Colonic mucosa (tissue), 4 donors: ENCODE data around the gene DGKZ. TPM values are rescaled to one million over a fixed set of nuclear protein-coding genes. Genes with fewer than 3 reads are reported as not detected.

Experiments used
- DNase-seq: peaks from one replicate; pipeline ENCODE4 v3.0.0-alpha.2; 2020
- H3K27ac ChIP-seq: fragments of 200-600 bp; one replicate; pipeline ENCODE4 v1.8.0; 2021
- H3K27me3 ChIP-seq: fragments of 200-600 bp; one replicate; pipeline ENCODE4 v1.8.0; 2021
- H3K36me3 ChIP-seq: fragments of 200-600 bp; one replicate; pipeline ENCODE4 v1.8.0; 2021
- H3K4me1 ChIP-seq: fragments of 200-600 bp; one replicate; pipeline ENCODE4 v1.8.0; 2021; ENCODE audit warnings: mild to moderate bottlenecking
- H3K4me3 ChIP-seq: fragments of 200-600 bp; one replicate; pipeline ENCODE4 v1.8.0; 2021
- H3K9ac ChIP-seq, 2 donors: one replicate each; pipeline ENCODE4 v1.7.0; 2013; ENCODE audit warnings: control low read depth in 2 of 2, low read depth in 2 of 2, low read length in 2 of 2
- H3K9me3 ChIP-seq: fragments of 200-600 bp; one replicate; pipeline ENCODE4 v1.8.0; 2021
- CTCF ChIP-seq: fragments of 200-600 bp; IDR thresholded peaks from one replicate; pipeline ENCODE4 v1.8.0; 2022; ENCODE audit warnings: antibody characterized with exemption, mild to moderate bottlenecking
- intact Hi-C: fragments of 100-400 bp; cut with DNase I; formaldehyde crosslinking; loops from one replicate; pipeline ENCODE4 v1.14.1; 2022
- total RNA-seq, 2 donors: library from RNA; stranded (reverse); fragmentation: NEBNext Ultra II Directional in 1 of 2; extraction: Animal tissue kit (Norgen Biotek cat#: 25700) in 1 of 2; gene quantifications; one replicate each; pipeline ENCODE4 v1.2.1, GENCODE V29; 2021
- donor health status: healthy.
- donor health status: DM: no; HTN: no; CAD: no.
- donor health status: DM: no; HTN: no; CAD: no.

Gene DGKZ
- total RNA-seq, 2 donors from 2014 or later = 42.7 to 83.8 TPM

GRCh38 chr11:46330154-46330553 lies 17.1 kb upstream of the DGKZ start:
- intact Hi-C loops = no loop called here
- no peak for DNase-seq
- TF ChIP-seq CTCF = no peak
- no peak overlapping the region for H3K4me3 ChIP-seq
- H3K9me3 ChIP-seq = no peaks in the 10 kb centered on the region
- H3K36me3 ChIP-seq = no peaks in the 10 kb centered on the region
- H3K9ac ChIP-seq = no peak overlapping the region
- peaks cover 31% of the 10 kb centered on the region for H3K27me3 ChIP-seq
- H3K4me1 ChIP-seq = peaks cover 8% of the 10 kb centered on the region
- no peak overlapping the region for H3K27ac ChIP-seq

DNA sequence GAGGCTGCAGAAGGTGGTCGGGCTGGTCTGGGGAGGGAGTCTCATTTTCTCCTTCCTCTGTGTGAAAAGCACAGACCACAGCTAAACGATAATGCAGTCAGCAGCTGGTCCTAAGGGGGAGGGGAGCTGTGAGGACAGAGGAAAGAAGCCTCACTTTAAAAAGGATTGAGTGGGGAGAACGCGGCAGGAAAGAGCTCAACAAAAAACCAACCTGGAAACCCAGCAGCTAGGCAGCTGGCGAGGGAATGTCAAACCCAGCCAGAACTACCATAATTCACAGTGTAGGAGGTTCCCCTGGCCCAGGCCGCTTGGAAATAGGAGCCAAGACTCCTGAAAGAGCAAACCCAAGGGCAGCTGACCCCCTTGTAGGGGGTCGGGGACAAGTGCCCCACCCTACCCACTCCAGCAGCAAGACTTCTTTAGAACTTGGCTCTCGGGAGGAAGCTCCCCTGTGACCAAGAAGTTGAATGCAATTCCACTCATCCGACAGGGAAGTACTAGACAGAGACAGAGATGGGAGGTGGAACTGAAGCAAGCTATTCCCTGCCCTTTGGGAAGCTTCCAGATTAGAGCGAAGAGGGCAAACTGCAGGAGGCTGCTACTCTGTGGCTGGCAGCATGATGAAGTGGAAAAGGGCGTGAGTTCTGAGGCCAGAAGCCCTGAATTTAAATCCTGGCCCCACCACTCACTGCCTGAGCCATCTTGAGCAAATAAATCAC lies 16.5 kb upstream of the DGKZ start:
- peaks cover 31% of the 10 kb centered on the region for H3K27me3 ChIP-seq
- intact Hi-C loops = no loop called here

DNA sequence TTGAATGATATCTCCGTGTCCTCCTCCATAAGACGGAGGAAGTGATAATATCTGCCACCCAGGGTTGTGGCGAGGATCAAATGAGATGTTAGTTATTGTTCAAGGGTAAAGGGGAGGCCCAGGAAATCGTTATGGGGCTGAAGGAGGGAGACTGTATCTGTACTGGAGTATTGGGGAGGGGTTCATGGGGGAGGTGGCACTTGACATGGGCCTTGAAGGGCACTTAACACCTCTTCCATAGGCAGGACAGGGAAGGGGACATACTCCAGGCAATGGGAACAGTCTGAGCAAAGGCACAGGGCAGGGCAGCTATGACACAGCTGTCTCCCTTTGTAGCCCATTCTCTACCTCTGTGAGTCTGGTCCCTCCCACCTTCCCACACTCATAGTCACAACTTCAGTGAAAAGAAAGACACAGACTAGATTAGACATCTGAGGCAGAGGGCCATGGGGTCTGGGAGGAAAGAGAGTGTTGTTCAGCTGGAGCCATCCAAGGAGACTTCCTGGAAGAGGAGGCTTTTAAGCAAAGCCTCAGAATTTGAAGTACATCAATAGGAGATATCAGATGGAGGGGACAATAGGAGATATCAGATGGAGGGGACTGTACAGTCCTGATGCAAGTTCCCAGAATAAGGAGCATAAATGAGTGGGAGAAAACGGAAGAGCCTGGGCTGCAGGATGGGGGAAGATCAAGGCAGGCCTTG lies 15.8 kb upstream of the DGKZ start:
- no peaks in the 10 kb centered on the region for H3K9me3 ChIP-seq
- H3K36me3 ChIP-seq = no peaks in the 10 kb centered on the region
- no peak for TF ChIP-seq CTCF
- intact Hi-C loops = no loop called here
- H3K9ac ChIP-seq = no peak overlapping the region
- peaks cover 8% of the 10 kb centered on the region for H3K4me1 ChIP-seq
- no peak for DNase-seq
- H3K27ac ChIP-seq = no peak overlapping the region
- H3K27me3 ChIP-seq = peaks cover 31% of the 10 kb centered on the region
- no peak overlapping the region for H3K4me3 ChIP-seq

More for the DNA sequence above, 16.5 kb upstream of the DGKZ start:
- Histone ChIP-seq H3K9ac (no peak overlapping the region), H3K4me1 (peaks cover 8% of the 10 kb centered on the region), H3K27ac (no peak overlapping the region), H3K4me3 (no peak overlapping the region), H3K9me3 (no peaks in the 10 kb centered on the region), H3K36me3 (no peaks in the 10 kb centered on the region)
- no peak for DNase-seq
- TF ChIP-seq CTCF = no peak

- H3K36me3 ChIP-seq = no peaks in the 10 kb centered on the region
- intact Hi-C loops = no loop called here
- no peak for TF ChIP-seq CTCF
- H3K4me1 ChIP-seq = peaks cover 8% of the 10 kb centered on the region
- H3K4me3 ChIP-seq = no peak overlapping the region
- H3K27ac ChIP-seq = no peak overlapping the region
- H3K9ac ChIP-seq = no peak overlapping the region
- peaks cover 31% of the 10 kb centered on the region for H3K27me3 ChIP-seq
- H3K9me3 ChIP-seq = no peaks in the 10 kb centered on the region
- no peak for DNase-seq
Measured at GRCh38 chr11:46332093-46332567, 15.1 kb upstream of the DGKZ start.

GRCh38 chr11:46332568-46333393 lies 14.5 kb upstream of the DGKZ start:
- Histone ChIP-seq H3K27me3 (peaks cover 31% of the 10 kb centered on the region), H3K27ac (no peak overlapping the region), H3K36me3 (no peaks in the 10 kb centered on the region), H3K4me1 (peaks cover 8% of the 10 kb centered on the region), H3K4me3 (peak overlapping the region; percentile 43), H3K9ac (peak overlapping the region in 1 of 2 donors; percentile 37), H3K9me3 (no peaks in the 10 kb centered on the region)
- no peak for DNase-seq
- intact Hi-C loops = no loop called here
- no peak for TF ChIP-seq CTCF
